Measurements from ENCODE around the gene IL4. TPM values are rescaled to one million over a fixed set of nuclear protein-coding genes. Genes with fewer than 3 reads are reported as not detected.

IL4 gene
- total RNA-seq, 1 donor from 2014 or later, result not detected

DNA sequence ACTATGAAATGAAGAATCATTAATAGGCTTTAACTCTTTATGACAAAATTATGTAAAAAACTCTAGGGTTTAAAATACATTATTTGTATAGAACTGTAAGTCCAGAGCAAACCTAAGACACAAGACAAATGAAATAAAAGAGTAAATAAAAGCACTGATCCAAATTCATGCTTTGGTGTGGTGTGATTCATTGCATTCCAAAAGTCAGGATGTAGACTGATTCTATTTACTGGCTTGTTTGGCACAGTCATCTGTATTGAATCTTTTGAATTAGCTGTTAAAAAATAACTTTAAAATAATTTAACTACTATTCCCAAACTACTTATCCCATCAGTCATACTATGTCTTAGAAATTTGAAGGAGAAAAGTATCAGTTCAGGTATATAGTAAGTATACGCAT lies 31.1 kb downstream of the IL4 start:
- no peak for DNase-seq

- DNase-seq, result no peak
These were observed 34.9 kb downstream of the IL4 start for GRCh38 chr5:132708645-132709044.

DNA sequence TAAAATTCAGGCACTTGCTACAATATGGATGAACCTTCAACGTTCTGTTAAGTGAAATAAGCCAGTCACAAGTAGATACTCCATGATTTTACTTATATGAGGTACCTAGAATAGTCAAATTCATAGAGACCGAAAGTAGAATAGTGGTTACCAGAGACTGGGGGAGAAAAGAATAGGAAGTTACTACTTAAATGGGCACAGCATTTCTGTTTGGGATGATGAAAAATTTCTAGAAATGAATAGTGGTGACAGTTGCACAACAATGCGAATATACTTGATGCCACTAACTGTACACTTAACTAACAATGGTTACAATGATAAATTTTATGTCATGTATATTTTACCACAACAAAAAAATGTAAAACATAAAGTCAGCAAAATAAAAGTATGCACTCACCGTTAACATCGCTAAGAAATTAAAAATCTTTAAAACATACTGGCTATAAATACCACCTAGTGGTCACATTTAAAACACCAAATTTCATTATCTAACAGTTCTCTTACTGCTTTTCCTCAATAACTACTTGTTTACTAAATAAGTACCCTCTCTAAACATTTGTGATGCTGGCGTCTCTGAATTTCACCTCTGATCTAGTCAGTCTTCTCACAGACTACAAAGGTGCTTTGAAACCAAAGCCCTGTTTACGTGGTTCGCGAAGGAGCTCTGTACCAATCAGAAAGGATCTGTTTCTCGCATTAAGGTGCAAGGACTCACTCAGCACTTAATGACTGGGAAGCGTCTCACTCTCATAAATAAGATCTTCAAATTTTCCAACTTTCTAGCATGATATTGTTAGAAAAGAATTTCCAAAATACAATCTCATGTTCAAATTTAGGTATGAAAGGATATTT lies 40.9 kb downstream of the IL4 start:
- DNase-seq, result no peak

- DNase-seq, result no peak
These were observed 44.9 kb downstream of the IL4 start for GRCh38 chr5:132718544-132719312.

GRCh38 chr5:132725745-132726144 lies 52.0 kb downstream of the IL4 start:
- no peak for DNase-seq

GRCh38 chr5:132729896-132730295 lies 56.1 kb downstream of the IL4 start:
- no peak for DNase-seq

Other genes starting within 250 kb of the IL4 start
- 2.0 TPM for gene IRF1, start 183.2 kb upstream of the IL4 start, total RNA-seq
- gene IL5, start 130.5 kb upstream of the IL4 start, total RNA-seq, result not detected
- gene RAD50, start 117.0 kb upstream of the IL4 start, total RNA-seq, result 39.3 TPM
- gene IL13, start 15.8 kb upstream of the IL4 start, total RNA-seq, result not detected
- 76.7 TPM for gene KIF3A, start 63.6 kb downstream of the IL4 start, total RNA-seq
- 0.16 TPM for gene CCNI2, start 73.4 kb downstream of the IL4 start, total RNA-seq
- 29.5 TPM for gene SEPTIN8, start 103.2 kb downstream of the IL4 start, total RNA-seq
- gene SOWAHA, start 139.3 kb downstream of the IL4 start, total RNA-seq, result 5.1 TPM
- 0.47 TPM for gene SHROOM1, start 156.7 kb downstream of the IL4 start, total RNA-seq
- 1.9 TPM for gene GDF9, start 192.5 kb downstream of the IL4 start, total RNA-seq
- 81.1 TPM for gene UQCRQ, start 192.7 kb downstream of the IL4 start, total RNA-seq
- 2.0 TPM for gene LEAP2, start 199.7 kb downstream of the IL4 start, total RNA-seq

Data from occipital lobe (tissue), 2 donors.